Stimulated activated CD4-positive, alpha-beta T cell treated with anti-CD3 and anti-CD28 coated beads, Interleukin-4, amount 100 ng/mL, for 24 hours (primary cell): Measurements from ENCODE around the gene EEF1AKMT3.
"Not testable (repeated sequence)": the region's sequence is repeated elsewhere in the genome, so short reads cannot be mapped to it uniquely, and the experiment has no call there.

Experiments used
- DNase-seq: peaks from one replicate; pipeline ENCODE4 v3.0.0-alpha.2; 2020

Gene EEF1AKMT3

DNA sequence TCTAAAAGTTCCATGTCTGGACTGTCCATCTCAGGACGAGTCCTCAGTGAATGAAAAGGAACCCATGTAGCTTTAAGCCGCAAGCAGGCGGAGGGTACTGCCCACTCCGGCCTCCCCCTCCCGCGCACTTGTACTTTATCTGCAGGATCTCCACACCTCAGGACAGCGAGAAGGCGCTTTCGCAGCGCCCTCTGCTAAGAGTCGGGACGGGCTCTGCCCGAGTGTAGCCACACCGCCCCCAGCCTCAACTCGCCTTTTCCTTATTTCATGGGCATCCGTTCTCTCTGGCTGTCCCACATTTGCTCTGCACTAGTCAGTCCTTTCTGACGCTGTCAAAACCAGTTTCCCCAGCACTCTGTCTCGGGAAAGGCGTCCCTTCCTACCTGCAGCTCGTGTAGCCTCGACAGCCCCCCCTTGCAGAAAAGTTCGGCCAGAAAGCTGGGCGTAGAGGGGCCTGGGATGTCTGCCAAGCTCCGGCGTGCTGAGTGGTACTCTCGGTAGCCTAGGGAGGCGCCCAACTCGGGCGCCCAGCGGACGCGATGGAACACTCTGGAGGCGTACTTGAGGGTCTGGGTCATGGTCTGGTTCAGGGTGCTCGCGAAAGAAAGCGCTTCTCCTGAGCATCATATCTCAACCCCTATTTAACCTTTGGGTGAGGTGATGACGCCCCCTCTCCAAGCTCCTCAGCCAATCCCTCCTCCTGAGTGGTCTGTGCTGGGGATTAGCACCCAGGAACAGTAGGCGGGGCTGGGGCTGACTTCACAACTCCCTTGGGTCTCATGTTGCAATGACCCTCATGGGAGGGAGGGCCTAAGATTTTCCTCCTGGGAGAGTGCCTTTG, 5.7 kb upstream of the EEF1AKMT3 start, which contains the start of gene CYP27B1:
CYP27B1 (minus strand) TSS at position 615 of the 841 bp plus-strand sequence; CDS start at position 578, 37 bp downstream.
- no peak for DNase-seq

DNA sequence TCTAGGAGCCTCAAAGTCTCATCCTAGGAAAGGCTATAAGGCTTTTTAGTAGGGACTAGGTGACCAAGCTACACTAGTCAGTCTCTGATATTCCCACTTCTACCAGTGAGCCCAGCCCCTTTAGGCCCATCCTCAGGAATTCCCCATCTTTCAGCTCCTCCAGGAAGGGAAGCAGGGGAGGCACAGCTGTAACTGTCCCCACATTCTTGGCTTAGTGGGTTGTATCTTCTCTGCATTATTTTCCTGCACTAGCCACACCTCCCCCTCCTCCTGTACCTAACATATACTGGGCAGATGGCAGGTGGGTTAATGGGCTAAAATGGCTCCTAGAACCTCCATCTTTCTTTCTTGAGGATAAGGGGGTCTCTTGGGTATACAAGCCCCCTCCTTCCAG, 5.1 kb upstream of the EEF1AKMT3 start:
- DNase-seq, result no peak

DNA sequence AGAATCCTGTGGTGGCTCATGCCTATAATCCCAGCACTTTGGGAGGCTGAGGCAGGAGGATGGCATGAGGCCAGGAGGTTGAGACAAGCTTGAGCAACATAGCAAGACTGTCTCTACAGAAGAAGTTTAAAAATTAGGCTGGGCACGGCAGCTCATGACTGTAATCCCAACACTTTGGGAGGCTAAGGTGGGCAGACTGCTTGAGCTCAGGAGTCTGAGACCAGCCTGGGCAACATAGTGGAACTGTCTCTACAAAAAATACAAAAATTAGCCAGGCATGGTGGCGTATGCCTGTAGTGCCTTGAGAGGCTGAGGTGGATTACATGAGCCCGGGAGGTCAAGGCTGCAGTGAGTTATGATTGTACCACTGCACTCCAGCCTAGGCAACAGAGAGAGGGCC, 4.5 kb upstream of the EEF1AKMT3 start:
- no peak for DNase-seq

DNA sequence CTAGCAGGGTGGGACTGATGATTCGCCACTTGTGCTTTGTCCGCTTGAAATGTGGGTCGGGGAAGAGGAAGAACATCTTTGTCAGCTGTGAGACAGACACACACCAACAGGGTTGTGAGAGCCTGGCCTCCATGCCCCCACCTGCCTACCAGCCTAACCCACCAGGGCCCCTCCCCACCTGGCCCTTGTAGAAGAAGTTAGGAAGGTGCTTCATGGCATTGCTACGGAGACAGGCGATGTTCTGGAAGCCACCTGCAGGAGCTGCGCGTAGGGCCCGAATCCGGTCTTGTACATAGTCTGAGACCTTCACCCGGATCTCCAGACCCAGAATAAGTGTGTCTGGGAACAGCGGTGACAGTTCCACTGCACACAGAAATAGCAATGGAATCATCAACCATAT, 2.8 kb upstream of the EEF1AKMT3 start:
- DNase-seq, result no peak

DNA sequence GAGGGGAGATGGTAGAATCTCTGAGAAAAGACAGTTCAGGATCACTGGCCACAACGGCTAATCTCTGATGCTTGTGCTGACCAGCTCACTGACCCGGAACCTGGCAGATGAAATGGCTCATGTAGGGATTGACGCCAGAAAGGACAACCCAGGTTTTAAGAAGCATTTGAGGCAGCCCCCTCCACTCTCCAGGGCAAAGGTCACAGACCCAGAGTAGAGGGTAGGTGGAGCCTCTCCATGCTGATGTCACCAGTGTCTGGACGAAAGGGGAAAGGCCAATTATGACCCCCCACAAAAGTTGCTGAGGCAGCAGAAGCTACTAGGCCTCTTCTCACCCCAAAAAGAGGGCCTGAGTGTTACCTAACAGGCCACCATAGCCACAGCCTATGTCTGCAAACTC, 1.7 kb upstream of the EEF1AKMT3 start:
- DNase-seq, result no peak

DNA sequence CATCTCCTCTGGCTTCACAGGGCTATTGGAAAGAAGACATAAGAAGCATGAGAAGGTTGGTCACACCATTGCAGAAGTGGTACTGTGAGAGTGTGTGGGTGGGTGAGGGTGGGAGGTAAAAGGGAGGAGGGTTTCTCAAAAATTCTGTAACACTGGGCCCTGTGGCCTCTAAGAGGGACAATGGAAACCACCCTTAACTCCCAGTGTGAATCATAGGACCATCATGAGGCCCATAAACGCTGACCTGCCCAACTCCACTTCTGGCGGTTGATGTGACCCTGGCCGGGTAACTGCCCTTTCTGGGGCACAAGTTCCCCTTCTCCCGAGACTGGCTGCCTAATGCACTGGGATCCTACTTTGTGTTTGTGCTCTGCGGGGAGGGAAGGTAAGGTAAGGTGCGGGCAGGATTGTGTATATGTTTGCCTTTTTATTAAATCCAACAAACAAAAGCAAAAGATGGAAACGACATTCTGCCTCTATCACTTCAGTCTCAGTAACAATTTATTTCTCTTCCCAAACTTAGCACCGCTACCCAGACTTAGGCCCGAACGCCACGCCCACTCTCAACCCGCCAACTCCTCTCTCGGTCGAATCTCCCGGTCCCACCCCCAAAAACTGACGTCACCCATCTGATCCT, 1.1 kb upstream of the EEF1AKMT3 start:
- DNase-seq, result peak; percentile 95

DNA sequence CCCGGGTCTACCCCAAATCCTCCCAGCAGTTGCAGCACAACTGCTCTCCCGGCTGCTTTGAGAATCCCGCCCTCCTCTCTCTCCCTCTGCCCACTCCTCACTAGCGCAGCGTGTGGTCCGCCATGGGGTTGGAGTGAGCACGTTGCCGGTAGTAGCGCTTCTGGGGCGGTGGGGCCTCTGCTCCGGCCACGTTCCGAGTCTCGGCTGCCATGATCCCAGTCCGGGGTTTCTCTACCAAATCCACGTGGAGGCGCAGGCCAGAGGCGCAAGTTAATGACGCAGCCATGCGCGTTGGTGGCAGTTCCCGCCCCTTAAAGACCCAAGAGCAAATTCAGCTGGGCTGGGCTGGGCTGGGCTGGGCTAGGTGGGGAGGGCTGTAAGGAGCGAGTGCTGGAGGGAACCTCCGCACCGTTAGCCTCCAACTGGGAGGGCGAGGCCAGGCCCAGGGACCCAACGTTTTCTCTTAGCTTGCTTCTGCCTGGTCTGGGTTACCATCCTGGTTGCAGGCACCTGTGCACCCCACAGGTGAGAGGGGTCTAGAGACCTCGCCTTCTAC, 463 bp upstream of the EEF1AKMT3 start, which contains the start of gene METTL1:
METTL1 (minus strand) TSS at position 233 of the 556 bp plus-strand sequence; CDS start at position 211, 22 bp downstream.
- DNase-seq, result peak; percentile 95

DNA sequence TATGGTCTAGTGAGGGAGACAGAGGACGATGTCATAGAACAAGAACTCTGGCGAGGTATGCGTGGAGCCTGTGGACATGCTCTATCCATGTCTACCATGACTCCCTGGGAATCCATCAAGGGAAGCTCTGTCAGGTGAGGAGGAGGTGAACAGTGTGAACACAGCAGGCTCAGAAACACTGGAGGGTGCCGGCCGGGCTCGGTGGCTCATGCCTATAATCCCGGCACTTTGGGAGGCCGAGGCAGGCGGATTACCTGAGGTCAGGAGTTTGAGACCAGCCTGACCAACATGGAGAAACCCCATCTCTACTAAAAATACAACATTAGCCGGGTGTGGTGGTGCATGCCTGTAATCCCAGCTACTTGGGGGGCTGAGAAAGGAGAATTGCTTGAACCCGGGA, 2.2 kb downstream of the EEF1AKMT3 start:
- not testable (repeated sequence) for DNase-seq

DNA sequence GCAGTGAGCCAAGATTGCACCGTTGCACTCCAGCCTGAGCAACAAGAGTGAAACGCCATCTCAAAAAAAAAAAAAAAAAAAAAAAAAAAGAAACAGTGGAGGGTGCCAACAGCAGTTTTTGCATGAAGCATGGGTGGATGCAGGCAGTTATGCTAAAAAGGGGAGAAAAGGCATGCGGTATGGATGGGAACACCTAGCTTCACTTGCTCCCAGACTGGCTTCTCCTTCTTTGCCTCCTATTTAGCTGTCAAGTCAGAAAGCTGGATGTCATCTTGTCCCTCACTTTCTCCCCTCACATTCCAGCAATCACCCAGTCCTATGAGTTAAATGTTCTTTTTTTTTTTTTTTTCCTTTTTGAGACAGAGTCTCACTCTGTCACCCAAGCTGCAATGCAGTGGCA, 2.6 kb downstream of the EEF1AKMT3 start:
- no peak for DNase-seq

DNA sequence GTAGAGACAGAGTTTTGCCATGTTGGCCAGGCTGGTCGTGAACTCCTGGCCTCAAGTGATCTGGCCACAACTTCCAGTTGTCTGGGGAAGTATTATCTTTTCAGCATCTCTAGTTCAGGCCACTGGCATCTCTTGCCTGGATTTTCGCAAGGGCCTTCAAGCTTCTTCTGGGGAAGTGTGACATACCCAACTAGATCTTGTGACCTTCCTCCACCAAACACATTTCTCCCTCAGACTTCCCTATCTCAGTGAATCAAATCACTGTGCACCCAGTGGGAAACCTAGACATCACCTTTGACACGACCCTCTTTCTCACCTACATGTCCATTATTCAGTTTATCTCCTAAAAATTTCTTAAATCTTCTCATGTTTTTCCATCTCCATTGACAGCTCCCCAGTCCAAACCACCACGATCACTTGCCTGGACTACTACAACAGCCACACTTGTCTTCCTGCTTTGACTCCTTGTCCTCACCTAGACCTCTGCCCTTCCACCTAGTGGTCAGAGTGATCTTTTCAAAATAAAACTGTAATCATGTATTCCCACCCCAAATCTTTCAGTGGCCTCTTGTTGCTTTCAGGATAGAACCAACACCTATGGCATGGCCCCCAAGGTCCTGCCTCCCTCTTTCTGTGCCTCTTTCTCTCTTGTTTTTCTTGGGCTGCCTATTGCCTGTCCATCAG, 3.3 kb downstream of the EEF1AKMT3 start:
- DNase-seq, result no peak

DNA sequence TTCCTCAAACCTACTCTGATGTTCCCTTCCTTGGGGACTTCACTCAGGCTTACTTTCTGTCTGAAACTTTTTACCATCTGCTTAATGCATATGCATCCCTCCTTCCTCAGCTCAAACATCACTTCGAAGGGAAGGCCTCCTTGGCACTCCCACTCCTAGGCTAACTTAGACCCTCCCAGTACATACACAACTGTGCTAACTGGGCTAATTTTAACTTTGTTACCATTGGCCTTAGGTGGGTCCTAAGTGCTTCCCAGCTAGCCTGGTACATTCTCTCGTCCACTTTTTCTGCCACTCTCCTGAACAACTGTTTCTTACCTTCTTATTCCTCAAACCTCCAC, 3.8 kb downstream of the EEF1AKMT3 start:
- DNase-seq, result no peak

DNA sequence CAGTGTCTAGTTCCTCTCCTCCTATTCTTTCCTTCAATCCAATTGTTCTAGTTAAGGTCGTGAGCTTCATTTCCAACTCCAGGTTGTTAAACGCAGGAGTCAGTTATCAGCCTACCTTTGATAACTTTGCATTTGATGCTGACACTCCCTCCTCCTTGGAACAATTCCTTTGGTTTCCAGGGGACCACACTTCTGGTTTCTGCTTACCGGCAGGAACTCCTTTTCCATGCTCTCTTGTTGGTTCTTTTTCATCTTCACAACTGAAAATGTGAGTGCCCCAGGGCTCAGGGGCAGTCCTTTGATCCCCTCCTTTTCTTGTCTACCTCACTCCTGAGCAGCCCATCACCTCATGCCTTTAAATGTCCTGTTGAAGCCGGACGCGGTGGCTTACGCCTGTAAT, 5.0 kb downstream of the EEF1AKMT3 start:
- no peak for DNase-seq

DNA sequence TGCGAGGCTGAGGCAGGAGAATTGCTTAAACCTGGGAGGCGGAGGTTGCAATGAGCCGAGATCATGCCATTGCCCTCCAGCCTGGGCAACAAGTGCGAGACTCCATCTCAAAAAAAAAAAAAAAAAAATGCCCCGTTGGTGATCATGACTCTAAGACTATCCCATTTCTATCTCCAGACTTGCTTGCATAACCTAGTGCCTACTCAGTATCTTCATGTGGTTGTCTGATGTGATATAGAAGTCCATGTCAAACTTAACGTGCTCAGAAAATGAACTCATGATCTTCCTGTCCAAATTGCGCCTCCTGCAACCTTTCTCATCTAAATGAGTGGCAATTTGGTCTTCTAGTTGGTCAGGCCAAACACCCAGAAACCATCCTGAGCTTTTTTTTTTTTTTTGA, 5.5 kb downstream of the EEF1AKMT3 start:
- no peak for DNase-seq

DNA sequence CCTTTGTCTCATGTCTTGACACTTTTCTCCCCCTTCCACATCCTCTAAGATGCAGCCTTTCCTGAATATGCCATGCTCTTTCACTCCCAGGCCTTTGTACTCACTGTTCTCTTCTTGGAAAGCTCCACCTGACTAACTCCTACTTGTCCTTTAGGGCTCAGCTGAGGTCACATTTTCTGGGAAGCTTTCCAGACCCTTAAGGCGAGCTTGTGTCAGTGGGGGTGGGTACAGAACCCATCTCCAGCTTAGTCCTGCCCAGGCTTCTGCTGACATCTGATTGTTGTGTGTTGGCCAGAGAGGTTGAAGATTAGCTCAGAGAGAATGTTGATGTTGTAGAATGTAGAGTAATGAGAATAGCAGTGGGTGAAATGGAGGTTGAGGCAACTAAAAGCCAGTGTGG, 7.3 kb downstream of the EEF1AKMT3 start:
- no peak for DNase-seq

DNA sequence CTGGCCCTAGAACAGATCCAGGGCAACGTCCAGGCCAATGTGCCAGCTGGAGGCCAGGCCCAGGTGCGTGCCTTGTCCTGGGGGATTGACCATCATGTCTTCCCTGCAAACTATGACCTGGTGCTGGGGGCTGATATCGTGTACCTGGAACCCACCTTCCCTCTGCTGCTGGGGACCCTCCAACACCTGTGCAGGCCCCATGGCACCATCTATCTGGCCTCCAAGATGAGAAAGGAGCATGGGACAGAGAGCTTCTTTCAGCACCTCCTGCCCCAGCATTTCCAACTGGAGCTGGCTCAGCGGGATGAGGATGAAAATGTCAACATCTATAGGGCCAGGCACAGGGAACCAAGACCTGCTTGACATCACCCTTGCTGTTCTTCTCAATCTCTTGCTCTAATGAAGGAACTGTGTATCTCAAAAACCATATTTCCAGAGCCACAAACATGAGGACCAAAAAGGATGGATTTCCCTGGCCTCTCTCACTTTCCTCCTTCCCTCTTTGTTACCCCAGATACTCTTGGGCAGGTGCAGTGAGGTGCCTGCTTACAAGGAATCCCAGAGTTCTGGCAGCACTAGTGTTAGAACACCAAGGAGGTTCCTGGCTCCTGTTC, 8.0 kb downstream of the EEF1AKMT3 start:
- DNase-seq, result no peak

DNA sequence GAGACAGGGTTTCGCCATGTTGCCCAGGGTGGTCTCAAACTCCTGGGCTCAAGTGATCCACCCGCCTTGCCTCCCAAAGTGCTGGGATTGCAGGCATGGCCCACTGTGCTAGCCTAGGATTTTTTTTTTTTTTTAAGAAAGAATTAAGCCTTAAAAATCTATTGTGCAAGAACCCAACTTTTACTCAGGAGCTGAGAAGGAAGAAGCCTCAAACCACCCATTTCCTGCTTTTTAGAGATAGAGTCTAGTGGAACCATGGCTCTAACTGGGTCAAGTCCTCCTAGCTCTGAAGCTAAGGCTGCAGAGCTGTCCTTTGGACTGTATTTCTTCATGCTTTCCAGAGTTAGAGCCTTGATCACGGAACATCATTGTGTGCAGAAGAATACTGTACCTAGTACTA, 8.8 kb downstream of the EEF1AKMT3 start:
- no peak for DNase-seq

DNA sequence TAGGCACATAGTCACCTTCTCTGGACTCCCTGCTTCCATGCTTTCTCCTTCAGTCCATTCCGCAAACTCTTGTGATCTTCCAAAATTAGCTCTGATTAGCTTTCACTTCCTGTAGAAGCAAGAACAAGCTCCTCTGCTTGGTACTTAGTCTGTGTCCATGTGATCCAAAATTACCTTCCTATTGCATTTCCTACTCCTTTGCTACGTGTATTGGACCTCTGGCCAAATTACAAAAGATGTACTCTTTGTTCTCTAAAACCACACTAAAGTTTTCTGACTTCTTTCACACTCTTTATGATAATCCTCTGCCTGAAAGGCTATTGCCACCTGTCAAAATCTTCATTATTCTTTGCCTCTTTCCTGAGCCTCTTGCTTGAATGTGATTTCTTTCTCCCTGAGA, 9.4 kb downstream of the EEF1AKMT3 start:
- no peak for DNase-seq

DNA sequence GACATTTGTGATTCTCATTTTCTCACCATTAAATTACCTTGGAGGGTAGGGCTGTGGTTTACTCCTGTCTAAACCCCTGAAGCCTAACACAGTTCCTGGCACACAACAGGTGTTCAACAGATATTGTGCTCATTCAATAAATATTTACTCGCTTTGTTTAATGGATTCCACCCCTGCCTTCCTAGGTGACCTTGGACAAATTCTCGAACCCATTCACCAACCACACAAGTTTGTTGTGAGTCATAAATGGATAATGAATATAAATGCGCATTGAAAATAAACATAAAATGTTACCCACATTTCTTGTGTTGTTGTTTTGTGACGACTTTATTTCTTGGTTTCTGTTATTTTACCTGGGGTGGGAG, 9.8 kb downstream of the EEF1AKMT3 start:
- DNase-seq, result no peak

DNA sequence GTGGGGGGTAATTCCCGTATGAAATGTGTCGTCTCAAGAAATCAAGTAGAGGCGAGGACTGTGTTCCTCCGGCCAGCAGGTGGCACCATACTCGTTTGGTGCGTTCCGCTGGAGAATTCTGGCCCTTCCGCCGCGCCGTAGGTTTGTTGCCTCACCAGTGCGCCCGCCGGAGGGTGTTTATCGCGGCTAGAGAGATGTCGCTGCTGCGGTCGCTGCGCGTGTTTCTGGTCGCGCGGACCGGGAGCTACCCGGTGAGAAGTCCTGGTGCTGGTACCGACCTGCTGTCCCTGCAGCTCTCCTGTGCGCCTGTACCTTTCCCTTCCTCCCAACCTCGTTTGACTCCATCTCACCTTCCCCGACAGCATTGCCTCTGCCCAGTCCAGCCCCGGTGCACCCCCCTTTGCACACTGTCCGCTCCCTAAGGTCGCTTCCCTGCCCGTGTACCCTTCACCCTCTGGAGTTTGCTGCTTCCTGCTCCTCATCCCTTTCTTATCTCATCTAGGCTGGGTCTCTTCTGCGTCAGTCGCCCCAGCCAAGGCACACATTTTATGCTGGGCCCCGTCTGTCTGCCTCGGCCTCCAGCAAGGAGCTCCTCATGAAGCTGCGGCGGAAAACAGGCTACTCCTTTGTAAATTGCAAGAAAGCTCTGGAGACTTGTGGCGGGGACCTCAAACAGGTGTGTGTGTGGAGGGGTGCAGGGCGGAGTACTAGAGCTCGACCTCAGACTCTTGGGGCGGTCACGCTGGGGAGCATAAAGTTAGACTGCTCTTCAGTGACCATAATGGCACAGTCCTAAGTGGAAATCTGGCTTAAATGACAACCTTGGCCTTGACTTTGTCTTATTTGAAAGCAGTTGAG, 10.4 kb downstream of the EEF1AKMT3 start, which contains the start of gene TSFM:
TSFM (plus strand) TSS at position 180 of the 858 bp plus-strand sequence; CDS start at position 195, 15 bp downstream.
- DNase-seq, result peak; percentile 98

DNA sequence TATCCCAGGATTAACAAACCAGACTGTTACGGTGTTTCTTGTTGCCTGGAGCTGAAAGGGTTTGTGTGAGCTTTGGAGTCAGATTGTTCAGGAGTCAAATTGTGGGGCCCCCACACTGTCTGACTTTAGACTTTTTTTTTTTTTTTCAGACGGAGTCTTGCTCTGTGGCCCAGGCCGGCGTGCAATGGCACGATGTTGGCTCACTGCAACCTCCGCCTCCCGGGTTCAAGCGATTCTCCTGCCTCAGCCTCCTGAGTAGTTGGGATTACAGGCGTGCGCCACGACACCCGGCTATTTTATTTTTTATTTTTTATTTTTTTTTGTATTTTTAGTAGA, 11.0 kb downstream of the EEF1AKMT3 start:
- no peak for DNase-seq

DNA sequence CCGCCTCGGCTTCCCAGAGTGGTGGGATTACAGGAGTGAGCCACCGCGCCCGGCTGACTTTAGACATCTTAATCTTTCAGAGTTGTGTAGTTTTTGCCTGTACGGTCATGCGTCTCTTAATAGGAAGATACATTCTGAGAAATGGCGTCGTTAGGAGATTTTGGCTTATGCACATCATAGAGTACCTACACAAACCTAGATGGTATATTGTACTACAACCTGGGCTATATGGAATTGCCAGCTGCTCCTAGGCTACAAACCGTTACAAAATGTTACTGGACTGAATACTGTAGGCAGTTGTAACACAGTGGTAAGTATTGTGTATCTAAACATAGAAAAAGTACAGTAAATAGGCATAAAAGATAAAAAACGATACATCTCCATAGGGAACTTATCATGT, 11.4 kb downstream of the EEF1AKMT3 start:
- DNase-seq, result no peak

DNA sequence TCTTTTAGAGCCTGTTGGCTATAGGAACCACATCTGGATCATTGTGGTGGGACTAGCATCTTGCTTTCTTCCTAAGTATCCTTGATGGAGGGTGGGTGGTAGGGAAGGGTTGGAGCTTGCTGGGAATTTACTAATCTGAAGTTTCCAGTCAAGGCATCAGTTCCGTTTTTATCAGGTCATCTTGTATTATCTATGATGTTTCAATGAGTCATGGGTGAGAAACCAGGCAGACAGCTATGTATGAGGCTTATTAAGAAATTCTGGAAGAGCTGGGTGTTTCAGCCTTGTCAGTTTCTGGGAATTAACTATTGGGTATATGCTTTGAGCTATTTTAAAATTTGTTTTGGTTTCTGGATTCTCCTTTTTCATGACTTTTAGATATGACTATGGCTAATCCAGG, 21.5 kb downstream of the EEF1AKMT3 start:
- DNase-seq, result no peak
